Body of pancreas (tissue), 4 donors: ENCODE results near the gene BPIFA1.

Source experiments
- POLR2A ChIP-seq, 3 donors: fragments of 450-650 bp; IDR thresholded peaks; one replicate each; pipeline ENCODE4 v1.6.1; 2016; ENCODE audit warnings: antibody characterized with exemption in 3 of 3, mild to moderate bottlenecking in 2 of 3
- TF ChIP-seq, protein P1 (sequence below), 7 experiments: fragments of 450-650 bp in 4 of 7; fragments of 200-600 bp in 3 of 7; sonication (generic) in 3 of 7; IDR thresholded peaks; one replicate each; pipeline ENCODE4 v1.5.1; 2016 to 2019; ENCODE audit warnings: antibody characterized with exemption in 7 of 7

DNA sequence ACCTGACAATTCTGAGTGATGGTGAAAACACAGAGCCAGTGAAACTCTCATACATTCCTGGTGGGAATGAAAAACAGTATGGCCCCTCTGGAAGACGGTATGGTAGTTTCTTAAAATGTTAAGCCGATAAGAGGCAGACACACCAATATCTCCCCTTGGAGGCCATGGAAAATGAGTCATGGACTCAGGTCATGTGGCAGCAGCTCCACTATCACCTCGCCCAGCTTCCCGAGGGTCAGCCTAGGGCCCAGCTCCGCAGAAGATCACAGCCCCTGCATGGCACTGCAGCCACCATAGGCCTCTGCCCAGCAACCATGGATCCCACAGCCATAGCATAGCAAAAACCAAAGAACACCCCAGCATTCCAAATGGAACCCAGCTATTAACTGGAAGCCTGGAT lies 21.4 kb downstream of the BPIFA1 start:
- no peak for TF ChIP-seq POLR2A (IDR thresholded peaks at IDR 0.05)
- TF ChIP-seq, protein P1, sequence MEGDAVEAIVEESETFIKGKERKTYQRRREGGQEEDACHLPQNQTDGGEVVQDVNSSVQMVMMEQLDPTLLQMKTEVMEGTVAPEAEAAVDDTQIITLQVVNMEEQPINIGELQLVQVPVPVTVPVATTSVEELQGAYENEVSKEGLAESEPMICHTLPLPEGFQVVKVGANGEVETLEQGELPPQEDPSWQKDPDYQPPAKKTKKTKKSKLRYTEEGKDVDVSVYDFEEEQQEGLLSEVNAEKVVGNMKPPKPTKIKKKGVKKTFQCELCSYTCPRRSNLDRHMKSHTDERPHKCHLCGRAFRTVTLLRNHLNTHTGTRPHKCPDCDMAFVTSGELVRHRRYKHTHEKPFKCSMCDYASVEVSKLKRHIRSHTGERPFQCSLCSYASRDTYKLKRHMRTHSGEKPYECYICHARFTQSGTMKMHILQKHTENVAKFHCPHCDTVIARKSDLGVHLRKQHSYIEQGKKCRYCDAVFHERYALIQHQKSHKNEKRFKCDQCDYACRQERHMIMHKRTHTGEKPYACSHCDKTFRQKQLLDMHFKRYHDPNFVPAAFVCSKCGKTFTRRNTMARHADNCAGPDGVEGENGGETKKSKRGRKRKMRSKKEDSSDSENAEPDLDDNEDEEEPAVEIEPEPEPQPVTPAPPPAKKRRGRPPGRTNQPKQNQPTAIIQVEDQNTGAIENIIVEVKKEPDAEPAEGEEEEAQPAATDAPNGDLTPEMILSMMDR (IDR thresholded peaks at IDR 0.05), result no peak
